Immature natural killer cell (primary cell): ENCODE data around the gene LRTM1. TPM values are rescaled to one million over a fixed set of nuclear protein-coding genes. Genes with fewer than 3 reads are reported as not detected.

Experiments
- DNase-seq, 3 donors: peaks; one replicate each; pipeline ENCODE4 v3.0.0; 2022; ENCODE audit warnings: mixed read lengths in 1 of 3
- H3K27ac Mint-ChIP-seq, 6 donors: one replicate each; pipeline ENCODE4 v1.8.0; 2020; ENCODE audit warnings: mixed read lengths in 6 of 6, mild to moderate bottlenecking in 5 of 6, inconsistent platforms in 4 of 6, moderate library complexity in 3 of 6
- H3K27me3 Mint-ChIP-seq, 3 donors: one replicate each; pipeline ENCODE4 v1.8.0; 2020 to 2021; ENCODE audit warnings: low read depth in 3 of 3, mild to moderate bottlenecking in 3 of 3, mixed read lengths in 3 of 3, moderate library complexity in 3 of 3, inconsistent platforms in 1 of 3
- H3K36me3 Mint-ChIP-seq, 3 donors: one replicate each; pipeline ENCODE4 v1.8.0; 2020; ENCODE audit warnings: mixed read lengths in 3 of 3, inconsistent platforms in 2 of 3, mild to moderate bottlenecking in 2 of 3
- H3K4me1 Mint-ChIP-seq, 2 donors: one replicate each; pipeline ENCODE4 v1.8.0; 2020; ENCODE audit warnings: inconsistent platforms in 2 of 2, mild to moderate bottlenecking in 2 of 2, mixed read lengths in 2 of 2, moderate library complexity in 1 of 2
- H3K4me3 Mint-ChIP-seq, 5 donors: one replicate each; pipeline ENCODE4 v1.8.0; 2020; ENCODE audit warnings: mild to moderate bottlenecking in 5 of 5, mixed read lengths in 5 of 5, inconsistent platforms in 3 of 5, moderate library complexity in 3 of 5
- H3K9me3 Mint-ChIP-seq, 6 donors: one replicate each; pipeline ENCODE4 v1.8.0; 2020; ENCODE audit warnings: mild to moderate bottlenecking in 6 of 6, mixed read lengths in 6 of 6, inconsistent platforms in 4 of 6, moderate library complexity in 3 of 6
- polyA plus RNA-seq, 3 donors: library from polyadenylated mRNA; unstranded; fragments of 300-500 nt; fragmentation: Illumina TruSeq; gene quantifications; one replicate each; pipeline ENCODE4 v1.2.3, GENCODE V29; 2021

The LRTM1 gene
- polyA plus RNA-seq = not detected

- no peak for DNase-seq
- H3K4me1 Mint-ChIP-seq = no peaks in the 10 kb centered on the region
- H3K4me3 Mint-ChIP-seq = no peak within 1 kb of the TSS
- H3K36me3 Mint-ChIP-seq = no peaks in the 10 kb centered on the region
- peaks cover 2% of the 10 kb centered on the region in 3 donors for H3K27me3 Mint-ChIP-seq
- H3K27ac Mint-ChIP-seq = no peak within 1 kb of the TSS
- peaks cover 0 to 6% (median 0%) of the 10 kb centered on the region in 6 donors for H3K9me3 Mint-ChIP-seq
Observed at GRCh38 chr3:54928046-54928770, at the start of gene LRTM1. Gene LRTM1, minus strand, starts transcription at chr3:54928059. Its CDS starts 148 bp downstream, at chr3:54927911.

GRCh38 chr3:54977439-54977838 is 49.6 kb upstream of the LRTM1 start:
- H3K36me3 Mint-ChIP-seq = no peaks in the 10 kb centered on the region
- H3K4me3 Mint-ChIP-seq = no peak overlapping the region
- peaks cover 0 to 3% (median 1%) of the 10 kb centered on the region in 3 donors for H3K27me3 Mint-ChIP-seq
- H3K27ac Mint-ChIP-seq = no peak overlapping the region
- peaks cover 0 to 7% (median 2%) of the 10 kb centered on the region in 6 donors for H3K9me3 Mint-ChIP-seq
- no peak for DNase-seq
- H3K4me1 Mint-ChIP-seq = no peaks in the 10 kb centered on the region

- Mint-ChIP-seq H3K4me1 (no peaks in the 10 kb centered on the region), H3K4me3 (no peak overlapping the region), H3K27me3 (peaks cover 0 to 3% (median 2%) of the 10 kb centered on the region in 3 donors), H3K9me3 (peaks cover 0 to 14% (median 6%) of the 10 kb centered on the region in 6 donors), H3K27ac (no peak overlapping the region), H3K36me3 (peaks cover 0 to 6% (median 0%) of the 10 kb centered on the region in 3 donors)
- DNase-seq = no peak
Observed at GRCh38 chr3:54970895-54971294, 43.0 kb upstream of the LRTM1 start.

GRCh38 chr3:54969652-54970051 is 41.8 kb upstream of the LRTM1 start:
- Mint-ChIP-seq H3K36me3 (peaks cover 0 to 9% (median 0%) of the 10 kb centered on the region in 3 donors), H3K4me3 (no peak overlapping the region)

GRCh38 chr3:54968546-54969172 is 40.8 kb upstream of the LRTM1 start:
- H3K9me3 Mint-ChIP-seq = peaks cover 0 to 14% (median 8%) of the 10 kb centered on the region in 6 donors
- H3K36me3 Mint-ChIP-seq = peaks cover 0 to 9% (median 0%) of the 10 kb centered on the region in 3 donors
- H3K27me3 Mint-ChIP-seq = peaks cover 0 to 3% (median 2%) of the 10 kb centered on the region in 3 donors
- H3K27ac Mint-ChIP-seq = no peak overlapping the region
- H3K4me3 Mint-ChIP-seq = no peak overlapping the region
- DNase-seq = no peak
- H3K4me1 Mint-ChIP-seq = no peaks in the 10 kb centered on the region

More at GRCh38 chr3:54969652-54970051, 41.8 kb upstream of the LRTM1 start:
- DNase-seq = no peak
- H3K9me3 Mint-ChIP-seq = peaks cover 0 to 17% (median 8%) of the 10 kb centered on the region in 6 donors
- no peaks in the 10 kb centered on the region for H3K4me1 Mint-ChIP-seq
- H3K27ac Mint-ChIP-seq = no peak overlapping the region
- peaks cover 0 to 3% (median 2%) of the 10 kb centered on the region in 3 donors for H3K27me3 Mint-ChIP-seq

GRCh38 chr3:54967731-54968161 is 39.9 kb upstream of the LRTM1 start:
- peak overlapping the region in 1 of 5 donors; percentile 4 for H3K4me3 Mint-ChIP-seq
- no peaks in the 10 kb centered on the region for H3K4me1 Mint-ChIP-seq
- no peak for DNase-seq
- H3K9me3 Mint-ChIP-seq = peaks cover 0 to 14% (median 7%) of the 10 kb centered on the region in 6 donors
- H3K36me3 Mint-ChIP-seq = peaks cover 0 to 9% (median 0%) of the 10 kb centered on the region in 3 donors
- H3K27ac Mint-ChIP-seq = no peak overlapping the region
- peaks cover 0 to 2% (median 2%) of the 10 kb centered on the region in 3 donors for H3K27me3 Mint-ChIP-seq

- Mint-ChIP-seq H3K36me3 (peaks cover 0 to 9% (median 0%) of the 10 kb centered on the region in 3 donors), H3K9me3 (peaks cover 0 to 14% (median 7%) of the 10 kb centered on the region in 6 donors), H3K27ac (no peak overlapping the region), H3K4me1 (no peaks in the 10 kb centered on the region), H3K27me3 (peaks cover 0 to 2% (median 2%) of the 10 kb centered on the region in 3 donors), H3K4me3 (no peak overlapping the region)
- no peak for DNase-seq
Observed at GRCh38 chr3:54966979-54967378, 39.1 kb upstream of the LRTM1 start.

- Mint-ChIP-seq H3K27me3 (peaks cover 0 to 2% (median 0%) of the 10 kb centered on the region in 3 donors), H3K4me3 (no peak overlapping the region), H3K4me1 (no peaks in the 10 kb centered on the region), H3K9me3 (peaks cover 0 to 11% (median under 1%) of the 10 kb centered on the region in 6 donors), H3K27ac (no peak overlapping the region), H3K36me3 (peaks cover 0 to 6% (median 0%) of the 10 kb centered on the region in 3 donors)
- DNase-seq = no peak
Observed at GRCh38 chr3:54965746-54966145, 37.9 kb upstream of the LRTM1 start.

GRCh38 chr3:54964081-54964480 is 36.2 kb upstream of the LRTM1 start:
- Mint-ChIP-seq H3K4me1 (no peaks in the 10 kb centered on the region), H3K27me3 (no peaks in the 10 kb centered on the region), H3K36me3 (peaks cover 0 to 6% (median 0%) of the 10 kb centered on the region in 3 donors), H3K27ac (no peak overlapping the region), H3K9me3 (peaks cover 0 to 9% (median 0%) of the 10 kb centered on the region in 6 donors), H3K4me3 (no peak overlapping the region)
- no peak for DNase-seq

- no peak overlapping the region for H3K4me3 Mint-ChIP-seq
- H3K9me3 Mint-ChIP-seq = peaks cover 0 to 9% (median 0%) of the 10 kb centered on the region in 6 donors
- peaks cover 0 to 4% (median 0%) of the 10 kb centered on the region in 3 donors for H3K36me3 Mint-ChIP-seq
- H3K4me1 Mint-ChIP-seq = no peaks in the 10 kb centered on the region
- H3K27ac Mint-ChIP-seq = no peak overlapping the region
- no peaks in the 10 kb centered on the region for H3K27me3 Mint-ChIP-seq
- DNase-seq = no peak
Observed at GRCh38 chr3:54963641-54964040, 35.8 kb upstream of the LRTM1 start.

- Mint-ChIP-seq H3K36me3 (peaks cover 0 to 3% (median 0%) of the 10 kb centered on the region in 3 donors), H3K27me3 (peaks cover 0 to 1% (median 0%) of the 10 kb centered on the region in 3 donors), H3K27ac (no peak overlapping the region), H3K4me3 (no peak overlapping the region), H3K4me1 (no peaks in the 10 kb centered on the region), H3K9me3 (peaks cover 0 to 12% (median 0%) of the 10 kb centered on the region in 6 donors)
- DNase-seq = no peak
Observed at GRCh38 chr3:54962200-54962599, 34.3 kb upstream of the LRTM1 start.

GRCh38 chr3:54960701-54961100 is 32.8 kb upstream of the LRTM1 start:
- no peak overlapping the region for H3K4me3 Mint-ChIP-seq
- H3K27ac Mint-ChIP-seq = no peak overlapping the region
- no peak for DNase-seq
- peaks cover 0 to 10% (median 0%) of the 10 kb centered on the region in 6 donors for H3K9me3 Mint-ChIP-seq
- peaks cover 0 to 3% (median 0%) of the 10 kb centered on the region in 3 donors for H3K36me3 Mint-ChIP-seq
- H3K27me3 Mint-ChIP-seq = peaks cover 0 to 1% (median 0%) of the 10 kb centered on the region in 3 donors
- no peaks in the 10 kb centered on the region for H3K4me1 Mint-ChIP-seq

GRCh38 chr3:54960082-54960481 is 32.2 kb upstream of the LRTM1 start:
- DNase-seq = no peak
- Mint-ChIP-seq H3K9me3 (peaks cover 0 to 6% (median 0%) of the 10 kb centered on the region in 6 donors), H3K27me3 (peaks cover 0 to 1% (median 0%) of the 10 kb centered on the region in 3 donors), H3K27ac (no peak overlapping the region), H3K4me1 (no peaks in the 10 kb centered on the region), H3K4me3 (no peak overlapping the region), H3K36me3 (no peaks in the 10 kb centered on the region)

- H3K27me3 Mint-ChIP-seq = peaks cover 0 to 1% (median 0%) of the 10 kb centered on the region in 3 donors
- H3K27ac Mint-ChIP-seq = no peak overlapping the region
- H3K36me3 Mint-ChIP-seq = no peaks in the 10 kb centered on the region
Observed at GRCh38 chr3:54957711-54958110, 29.9 kb upstream of the LRTM1 start.

More at GRCh38 chr3:54957711-54958110, 29.9 kb upstream of the LRTM1 start:
- Mint-ChIP-seq H3K4me1 (no peaks in the 10 kb centered on the region), H3K4me3 (no peak overlapping the region), H3K9me3 (peaks cover 0 to 9% (median 0%) of the 10 kb centered on the region in 6 donors)
- no peak for DNase-seq
